NCI-H1417 treated with DMSO at 0.1 percent for 48 hours (cell line): ENCODE measurements around the gene ASB2.

Experiments used
- DNase-seq: peaks from one replicate; lab custom pipeline; 2025; lab: John Stamatoyannopoulos, UW

Gene ASB2

GRCh38 chr14:93902619-93903307 is 73.6 kb downstream of the ASB2 start:
- no peak for DNase-seq

GRCh38 chr14:93901813-93902212 is 74.6 kb downstream of the ASB2 start:
- no peak for DNase-seq

- no peak for DNase-seq
Measured at GRCh38 chr14:93898731-93899130, 77.6 kb downstream of the ASB2 start.

- DNase-seq, result no peak
Measured at GRCh38 chr14:93898081-93898611, 78.2 kb downstream of the ASB2 start.

- DNase-seq, result no peak
Measured at GRCh38 chr14:93897476-93897845, 78.9 kb downstream of the ASB2 start.

GRCh38 chr14:93895023-93895604 is 81.3 kb downstream of the ASB2 start:
- DNase-seq, result no peak

- DNase-seq, result no peak
Measured at GRCh38 chr14:93893661-93894261, 82.6 kb downstream of the ASB2 start.

GRCh38 chr14:93892923-93893558 is 83.3 kb downstream of the ASB2 start:
- DNase-seq, result no peak

- no peak for DNase-seq
Measured at GRCh38 chr14:93892505-93892839, 83.9 kb downstream of the ASB2 start.

- DNase-seq, result no peak
Measured at GRCh38 chr14:93891756-93892504, 84.4 kb downstream of the ASB2 start.

- DNase-seq, result no peak
Measured at GRCh38 chr14:93889739-93890483, 86.5 kb downstream of the ASB2 start.

- no peak for DNase-seq
Measured at GRCh38 chr14:93888995-93889394, 87.4 kb downstream of the ASB2 start.

- no peak for DNase-seq
Measured at GRCh38 chr14:93884950-93885349, 91.4 kb downstream of the ASB2 start.
